H1 (cell line): ENCODE results near the gene NHSL2. TPM values are rescaled to one million over a fixed set of nuclear protein-coding genes. Genes with fewer than 3 reads are reported as not detected.

Experiments
- CTCF ChIA-PET: fragments of 300-600 bp; sonication (Branson Sonifier 250); formaldehyde crosslinking; loops from one replicate; lab custom pipeline; 2021; ENCODE audit not compliant: partially characterized antibody; lab: Charles Lee
- POLR2A ChIA-PET: fragments of 300-600 bp; sonication (Branson Sonifier 250); formaldehyde crosslinking; loops from one replicate; lab custom pipeline; 2021; ENCODE audit warnings: inconsistent platforms; ENCODE audit not compliant: partially characterized antibody; lab: Charles Lee
- DNase-seq, 2 experiments: peaks; one replicate each; pipeline versions ENCODE4 v3.0.0 to v3.0.0-alpha.2; 2010 to 2022; ENCODE audit warnings: low spot score in 2 of 2, low read depth in 1 of 2, mixed read lengths in 1 of 2
- FAIRE-seq: peaks from 2 replicates; lab custom pipeline; 2011; peaks lifted over from hg19 to GRCh38; lab: Jason Lieb, UNC
- H2AFZ ChIP-seq: 2 replicates; pipeline ENCODE4 v1.8.1; 2012; ENCODE audit warnings: low read length, inconsistent platforms
- H2AK5ac ChIP-seq: 2 replicates; pipeline ENCODE4 v1.6.1; 2013; ENCODE audit warnings: low read depth, low read length
- H2BK120ac ChIP-seq: replicated peaks from 2 replicates; pipeline ENCODE3; 2013; ENCODE audit warnings: low read depth, low read length, inconsistent platforms
- H2BK12ac ChIP-seq: 2 replicates; pipeline ENCODE4 v1.6.1; 2013; ENCODE audit warnings: low read depth, low read length
- H2BK15ac ChIP-seq: 2 replicates; pipeline ENCODE4 v1.6.1; 2013; ENCODE audit warnings: low read length
- H2BK20ac ChIP-seq: 2 replicates; pipeline ENCODE4 v1.6.1; 2013; ENCODE audit warnings: low read length
- H2BK5ac ChIP-seq: 2 replicates; pipeline ENCODE4 v1.6.1; 2013; ENCODE audit warnings: low read depth, low read length
- H3K14ac ChIP-seq: 2 replicates; pipeline ENCODE4 v1.6.1; 2013; ENCODE audit warnings: inconsistent platforms; ENCODE audit not compliant: insufficient read length
- H3K18ac ChIP-seq: 2 replicates; pipeline ENCODE4 v1.6.1; 2013; ENCODE audit warnings: low read length; ENCODE audit errors: extremely low read depth
- H3K23ac ChIP-seq: 2 replicates; pipeline ENCODE4 v1.6.1; 2013; ENCODE audit warnings: inconsistent platforms; ENCODE audit not compliant: insufficient read length
- H3K23me2 ChIP-seq: 2 replicates; pipeline ENCODE4 v1.6.1; 2013; ENCODE audit warnings: low read depth, low read length
- H3K27ac ChIP-seq: 2 replicates; pipeline ENCODE4 v1.6.1; 2011; ENCODE audit warnings: low read depth, low read length, inconsistent platforms
- H3K27me3 ChIP-seq, 4 experiments: replicated peaks in 1 of 4; 1 replicate in 1 of 4; 2 replicates in 3 of 4; pipeline versions ENCODE4 v1.6.1 to v1.8.1; 2011 to 2013; ENCODE audit warnings: low read length in 3 of 4, mild to moderate bottlenecking in 3 of 4, inconsistent platforms in 2 of 4, mixed read lengths in 2 of 4, moderate library complexity in 1 of 4; ENCODE audit not compliant: control insufficient read depth in 3 of 4, insufficient read depth in 3 of 4; ENCODE audit errors: extremely low read depth in 1 of 4
- H3K36me3 ChIP-seq, 4 experiments: 2 replicates each; pipeline versions ENCODE4 v1.6.1 to v1.8.1; 2011 to 2013; ENCODE audit warnings: mild to moderate bottlenecking in 4 of 4, low read length in 3 of 4, moderate library complexity in 2 of 4, control low read depth in 1 of 4, inconsistent platforms in 1 of 4; ENCODE audit not compliant: insufficient read depth in 4 of 4, control insufficient read depth in 2 of 4
- H3K4ac ChIP-seq: replicated peaks from 2 replicates; pipeline ENCODE3; 2013; ENCODE audit warnings: low read length, low read depth, mixed read lengths, inconsistent platforms; ENCODE audit not compliant: insufficient read length
- H3K4me1 ChIP-seq, 4 experiments: replicated peaks in 1 of 4; 1 replicate in 1 of 4; 2 replicates in 3 of 4; pipeline versions ENCODE4 v1.6.1 to v1.8.1; 2011 to 2013; ENCODE audit warnings: low read length in 3 of 4, inconsistent platforms in 2 of 4, mixed read lengths in 1 of 4; ENCODE audit not compliant: insufficient read depth in 4 of 4, control insufficient read depth in 3 of 4
- H3K4me2 ChIP-seq, 2 experiments: 2 replicates each; pipeline versions ENCODE4 v1.6.1 to v1.8.1; 2011 to 2013; ENCODE audit warnings: low read depth in 2 of 2, low read length in 2 of 2, control low read depth in 1 of 2, inconsistent platforms in 1 of 2, mild to moderate bottlenecking in 1 of 2; ENCODE audit not compliant: insufficient read depth in 1 of 2
- H3K4me3 ChIP-seq, 4 experiments: fragments of 200-600, 300-600 bp in 1 of 4; sonication (generic), shearing (Covaris generic), sonication (Bioruptor Twin) in 1 of 4; 2 replicates each; pipeline versions ENCODE4 v1.5.1 to v1.8.1; 2011 to 2016; ENCODE audit warnings: low read length in 4 of 4, low read depth in 3 of 4, control low read depth in 2 of 4, inconsistent platforms in 2 of 4, mild to moderate bottlenecking in 2 of 4, mixed read lengths in 1 of 4, moderate library complexity in 1 of 4; ENCODE audit not compliant: insufficient read depth in 2 of 4; ENCODE audit errors: extremely low read depth in 1 of 4
- H3K56ac ChIP-seq: replicated peaks from 2 replicates; pipeline ENCODE3; 2013; ENCODE audit warnings: low read depth, mild to moderate bottlenecking, mixed read lengths, low read length, inconsistent platforms; ENCODE audit not compliant: insufficient read length
- H3K79me1 ChIP-seq: 2 replicates; pipeline ENCODE4 v1.6.1; 2013; ENCODE audit warnings: low read depth, low read length, control low read depth
- H3K79me2 ChIP-seq, 2 experiments: 2 replicates each; pipeline versions ENCODE4 v1.6.1 to v1.8.1; 2012 to 2013; ENCODE audit warnings: low read length in 2 of 2, mild to moderate bottlenecking in 2 of 2, inconsistent platforms in 1 of 2; ENCODE audit not compliant: insufficient read depth in 2 of 2, control insufficient read depth in 1 of 2
- H3K9ac ChIP-seq, 4 experiments: replicated peaks in 1 of 4; 1 replicate in 1 of 4; 2 replicates in 3 of 4; pipeline versions ENCODE4 v1.6.1 to v1.8.1; 2011 to 2013; ENCODE audit warnings: low read depth in 3 of 4, low read length in 3 of 4, control low read depth in 2 of 4, mild to moderate bottlenecking in 2 of 4, moderate library complexity in 2 of 4, inconsistent platforms in 1 of 4; ENCODE audit errors: extremely low read depth in 1 of 4
- H3K9me3 ChIP-seq, 2 experiments: 2 replicates each; pipeline versions ENCODE4 v1.6.1 to v1.8.1; 2012 to 2013; ENCODE audit warnings: mild to moderate bottlenecking in 2 of 2, moderate library complexity in 2 of 2, control low read depth in 1 of 2, inconsistent platforms in 1 of 2, low read depth in 1 of 2, low read length in 1 of 2, mixed read lengths in 1 of 2; ENCODE audit not compliant: insufficient read depth in 2 of 2
- H4K20me1 ChIP-seq, 2 experiments: replicated peaks in 1 of 2; 2 replicates each; pipeline versions ENCODE3 to v1.8.1; 2011 to 2013; ENCODE audit warnings: inconsistent platforms in 2 of 2, low read length in 2 of 2, mild to moderate bottlenecking in 1 of 2; ENCODE audit not compliant: insufficient read depth in 2 of 2, control insufficient read depth in 1 of 2
- H4K5ac ChIP-seq: 2 replicates; pipeline ENCODE4 v1.6.1; 2013; ENCODE audit warnings: low read length, low read depth, mixed read lengths, inconsistent platforms; ENCODE audit not compliant: insufficient read length
- H4K8ac ChIP-seq: 2 replicates; pipeline ENCODE4 v1.8.0; 2013; ENCODE audit warnings: mild to moderate bottlenecking, moderate library complexity, low read length, inconsistent platforms; ENCODE audit not compliant: insufficient read depth; ENCODE audit errors: extremely low read depth
- H4K91ac ChIP-seq: replicated peaks from 2 replicates; pipeline ENCODE3; 2013; ENCODE audit warnings: low read length, mixed read lengths, inconsistent platforms; ENCODE audit not compliant: insufficient read length
- ATF3 ChIP-seq: IDR thresholded peaks from 2 replicates; pipeline ENCODE4 v1.6.1; 2011; ENCODE audit warnings: low read depth, mild to moderate bottlenecking, low read length; ENCODE audit not compliant: insufficient read depth
- EGR1 ChIP-seq: IDR thresholded peaks from 2 replicates; pipeline ENCODE4 v1.6.1; 2011; ENCODE audit warnings: low read depth, low read length, borderline replicate concordance
- EZH2 ChIP-seq: fragments of 200-600 bp; sonication (generic); IDR thresholded peaks from 2 replicates; pipeline ENCODE4 v1.7.1; 2012; ENCODE audit warnings: low read depth, mild to moderate bottlenecking, moderate library complexity, low read length, inconsistent platforms; ENCODE audit not compliant: severe bottlenecking
- GABPA ChIP-seq: IDR thresholded peaks from 2 replicates; pipeline ENCODE4 v1.6.1; 2011; ENCODE audit warnings: mild to moderate bottlenecking, low read length, moderate library complexity, borderline replicate concordance; ENCODE audit not compliant: insufficient read depth
- KDM1A ChIP-seq: fragments of 200-600, 300-600 bp; sonication (generic); IDR thresholded peaks from 2 replicates; pipeline ENCODE4 v1.7.1; 2016; ENCODE audit warnings: mild to moderate bottlenecking, low read length, borderline replicate concordance
- MAFK ChIP-seq: IDR thresholded peaks from 2 replicates; pipeline ENCODE4 v1.6.1; 2012; ENCODE audit warnings: low read depth, mild to moderate bottlenecking, improper control_type of control experiment, low read length
- MAX ChIP-seq: IDR thresholded peaks from 2 replicates; pipeline ENCODE4 v1.6.1; 2012; ENCODE audit warnings: inconsistent platforms
- NANOG ChIP-seq: IDR thresholded peaks from 2 replicates; pipeline ENCODE4 v1.6.1; 2011; ENCODE audit warnings: low read length, low read depth, mild to moderate bottlenecking, inconsistent platforms; ENCODE audit not compliant: insufficient read depth, poor library complexity, severe bottlenecking
- NRF1 ChIP-seq: IDR thresholded peaks from 2 replicates; pipeline ENCODE4 v1.6.1; 2011; ENCODE audit warnings: mild to moderate bottlenecking, low read depth, low read length, improper control_type of control experiment
- POLR2A ChIP-seq, 2 experiments: IDR thresholded peaks; 1 replicate in 1 of 2; 2 replicates in 1 of 2; pipeline ENCODE4 v1.6.1; 2011; ENCODE audit warnings: low read depth in 2 of 2, low read length in 2 of 2, mild to moderate bottlenecking in 2 of 2; ENCODE audit errors: control extremely low read depth in 1 of 2
- POLR2AphosphoS5 ChIP-seq: IDR thresholded peaks from 2 replicates; pipeline ENCODE4 v1.6.1; 2011; ENCODE audit warnings: low read depth, low read length
- RAD21 ChIP-seq, 2 experiments: IDR thresholded peaks in 1 of 2; conservative IDR thresholded peaks in 1 of 2; 2 replicates each; pipeline ENCODE4 v1.6.1; 2011; ENCODE audit warnings: low read depth in 2 of 2, low read length in 2 of 2, improper control_type of control experiment in 1 of 2, inconsistent platforms in 1 of 2, mild to moderate bottlenecking in 1 of 2, moderate library complexity in 1 of 2
- TCF12 ChIP-seq: IDR thresholded peaks from 2 replicates; pipeline ENCODE4 v1.6.1; 2011; ENCODE audit warnings: low read depth, mild to moderate bottlenecking, low read length
- ZNF274 ChIP-seq: IDR thresholded peaks from 2 replicates; pipeline ENCODE4 v1.7.0; 2012; ENCODE audit warnings: low read length, borderline replicate concordance; ENCODE audit errors: extremely low read depth
- WGBS, 2 experiments: shearing (Covaris generic) in 1 of 2; methylation state at CpG; one replicate each; pipeline versions ENCODE4 v1.1.6 to v1.1.7; 2013 to 2015; ENCODE audit warnings: low lambda C conversion rate in 2 of 2, mixed read lengths in 2 of 2, inconsistent platforms in 1 of 2, low coverage in 1 of 2, missing lambda C conversion rate in 1 of 2; ENCODE audit not compliant: insufficient replicate concordance in 2 of 2, insufficient coverage in 1 of 2, insufficient read length in 1 of 2; ENCODE audit errors: extremely low coverage in 1 of 2, missing lambda C conversion rate in 1 of 2; 5-methylcytosine and 5-hydroxymethylcytosine counted together
- polyA plus RNA-seq, 7 experiments: library from polyadenylated mRNA; depleted of rRNA in 3 of 7; stranded (reverse) in 5 of 7; unstranded in 2 of 7; fragments of >200 nt in 5 of 7; fragments of 200-250 nt in 2 of 7; gene quantifications; 1 replicate in 5 of 7; 2 replicates in 1 of 7; 4 replicates in 1 of 7; pipeline versions ENCODE4 v1.2.1 to v1.2.3, GENCODE V29; 2011 to 2013; ENCODE audit warnings: missing spikeins in 2 of 7, mixed read lengths in 2 of 7
- total RNA-seq: library from RNA; stranded (reverse); fragmentation: NEBNext Ultra II Directional; extraction: Animal tissue kit (Norgen Biotek cat#: 25700); gene quantifications from 2 replicates; pipeline ENCODE4 v1.2.1, GENCODE V29; 2021

Gene NHSL2
- total and polyA plus RNA-seq, 2 of the 8 experiments (the other 6 are each of a cell fraction or from before 2014, with no cell fraction given): 3.7 to 7.2 TPM

- no peak overlapping the region for H3K14ac ChIP-seq
- H4K20me1 ChIP-seq: no peaks in the 10 kb centered on the region
- no peak overlapping the region for H2BK20ac ChIP-seq
- H3K36me3 ChIP-seq: no peaks in the 10 kb centered on the region
- no peak overlapping the region for H2BK5ac ChIP-seq
- DNase-seq (no peak), FAIRE-seq (no peak)
- no peak overlapping the region for H3K18ac ChIP-seq
- peaks cover 0 to 5% of the 10 kb centered on the region in 2 experiments; a peak in 1 of 4 replicates for H3K9me3 ChIP-seq
- no peak overlapping the region for H4K91ac ChIP-seq
- no peak overlapping the region for H3K56ac ChIP-seq
- no peak overlapping the region for H3K4me3 ChIP-seq
- H3K79me1 ChIP-seq: no peaks in the 10 kb centered on the region
- 91% methylated on average over 6 of the region's 12 CpGs; no CpG with 5 or more reads in 1 of the 2 experiments for WGBS, 2 experiments
- H3K23ac ChIP-seq: no peak overlapping the region
- H3K4me1 ChIP-seq: no peaks in the 10 kb centered on the region; a peak in 1 of 7 replicates
- H2BK15ac ChIP-seq: no peak overlapping the region
- H2AFZ ChIP-seq: no peak overlapping the region
- H2AK5ac ChIP-seq: no peak overlapping the region
- no peaks in the 10 kb centered on the region for H3K27me3 ChIP-seq
- H3K4me2 ChIP-seq: no peak overlapping the region
- H3K23me2 ChIP-seq: no peaks in the 10 kb centered on the region
- H4K8ac ChIP-seq: no peak overlapping the region
- no peak overlapping the region for H2BK120ac ChIP-seq
- ChIA-PET CTCF (no interaction called here), POLR2A (no interaction called here)
- H3K9ac ChIP-seq: no peak overlapping the region
- no peak overlapping the region for H3K27ac ChIP-seq
- no peaks in the 10 kb centered on the region for H3K79me2 ChIP-seq
- H3K4ac ChIP-seq: no peak overlapping the region
- no peak overlapping the region for H4K5ac ChIP-seq
- no peak overlapping the region for H2BK12ac ChIP-seq
- no peak for TF ChIP-seq ATF3
- TF ChIP-seq NANOG: no peak
- TF ChIP-seq MAX: no peak
- TF ChIP-seq GABPA: no peak
- no peak for TF ChIP-seq POLR2AphosphoS5
- no peak for TF ChIP-seq MAFK
- TF ChIP-seq NRF1: no peak
- no peak for TF ChIP-seq KDM1A
- TF ChIP-seq TCF12: no peak
- TF ChIP-seq EZH2: no peak
- TF ChIP-seq POLR2A (IDR thresholded peaks at IDR 0.05; ENCODE audit: control extremely low read depth in 1 of 2, low read depth in 2 of 2, low read length in 2 of 2): no peak
- TF ChIP-seq EGR1: no peak
- no peak for TF ChIP-seq RAD21 (IDR thresholded peaks at IDR 0.05 in 1 of 2, conservative IDR thresholded peaks at IDR 0.05 in 1 of 2; ENCODE audit: low read depth in 2 of 2, low read length in 2 of 2)
- TF ChIP-seq ZNF274: no peak
Observed at GRCh38 chrX:71873459-71873833, 37.2 kb upstream of the NHSL2 start.
